Cerebellar nuclear complex (tissue), 1 donor: ENCODE measurements around the gene ODF4.
"Not testable (repeated sequence)": the region's sequence is repeated elsewhere in the genome, so short reads cannot be mapped to it uniquely, and the experiment has no call there.

Experiments used
- DNase-seq, 2 experiments: peaks; one replicate each; lab custom pipeline; 2025; lab: John Stamatoyannopoulos, UW

ODF4 gene

GRCh38 chr17:8369944-8370343, 30.3 kb downstream of the ODF4 start:
- no peak for DNase-seq

GRCh38 chr17:8371786-8372185, 32.1 kb downstream of the ODF4 start:
- no peak for DNase-seq

- DNase-seq: no peak
These were observed 32.8 kb downstream of the ODF4 start for GRCh38 chr17:8372422-8372821.

GRCh38 chr17:8373856-8374255, 34.2 kb downstream of the ODF4 start:
- DNase-seq: not testable (repeated sequence)

- DNase-seq: peak in 1 of 2 experiments; percentile 13
These were observed 36.2 kb downstream of the ODF4 start for GRCh38 chr17:8375738-8376259.

- DNase-seq: peak in 1 of 2 experiments; percentile 53
These were observed 36.8 kb downstream of the ODF4 start, which contains the start of gene KRABD2 for GRCh38 chr17:8376271-8377067. Gene KRABD2, minus strand, starts transcription at chr17:8376704.

GRCh38 chr17:8377422-8377821, 37.8 kb downstream of the ODF4 start:
- no peak for DNase-seq

- not testable (repeated sequence) for DNase-seq
These were observed 38.5 kb downstream of the ODF4 start for GRCh38 chr17:8378117-8378516.

- DNase-seq: no peak
These were observed 40.4 kb downstream of the ODF4 start for GRCh38 chr17:8380049-8380448.

GRCh38 chr17:8382052-8382879, 42.6 kb downstream of the ODF4 start:
- DNase-seq: no peak

GRCh38 chr17:8382880-8383142, 43.2 kb downstream of the ODF4 start:
- no peak for DNase-seq

- DNase-seq: peak; percentile 71 to 87
These were observed 43.6 kb downstream of the ODF4 start, which contains the start of gene RPL26 for GRCh38 chr17:8383143-8383822. Gene RPL26, minus strand, starts transcription at chr17:8383193. Its CDS starts 883 bp downstream, at chr17:8382310.

- no peak for DNase-seq
These were observed 45.2 kb downstream of the ODF4 start for GRCh38 chr17:8384801-8385378.

GRCh38 chr17:8386841-8387240, 47.2 kb downstream of the ODF4 start:
- DNase-seq: no peak

GRCh38 chr17:8387914-8388651, 48.4 kb downstream of the ODF4 start:
- no peak for DNase-seq

- no peak for DNase-seq
These were observed 52.1 kb downstream of the ODF4 start for GRCh38 chr17:8391711-8392110.

GRCh38 chr17:8392274-8392673, 52.6 kb downstream of the ODF4 start:
- DNase-seq: no peak

- DNase-seq: no peak
These were observed 53.2 kb downstream of the ODF4 start for GRCh38 chr17:8392674-8393469.

GRCh38 chr17:8393470-8394231, 54.0 kb downstream of the ODF4 start:
- no peak for DNase-seq

GRCh38 chr17:8394497-8394896, 54.9 kb downstream of the ODF4 start:
- DNase-seq: not testable (repeated sequence)
